Kasumi-1 (cell line): Measurements from ENCODE around the gene CCL25.
"Not testable (repeated sequence)": the region's sequence is repeated elsewhere in the genome, so short reads cannot be mapped to it uniquely, and the experiment has no call there.

Source experiments
- DNase-seq, 2 experiments: peaks; one replicate each; lab custom pipeline; 2025; lab: John Stamatoyannopoulos, UW

The CCL25 gene

GRCh38 chr19:8052464-8052859 is at the start of gene CCL25:
Gene CCL25, plus strand, starts transcription at chr19:8052760. Its CDS starts 290 bp downstream, at chr19:8053050.
- no peak for DNase-seq

- DNase-seq: no peak
Measured at GRCh38 chr19:8004001-8004400, 48.6 kb upstream of the CCL25 start.

- peak; percentile 25 to 43 for DNase-seq
Measured at GRCh38 chr19:8004723-8005513, 47.6 kb upstream of the CCL25 start.

- peak; percentile 63 to 71 for DNase-seq
Measured at GRCh38 chr19:8005534-8006256, 46.9 kb upstream of the CCL25 start, which contains the start of gene ELAVL1. Gene ELAVL1, minus strand, starts transcription at chr19:8005641. Its CDS starts 13,826 bp downstream, at chr19:7991815.

- peak; percentile 56 to 72 for DNase-seq
Measured at GRCh38 chr19:8017808-8018207, 34.8 kb upstream of the CCL25 start.

GRCh38 chr19:8020681-8021080 is 31.9 kb upstream of the CCL25 start:
- DNase-seq: no peak

- no peak for DNase-seq
Measured at GRCh38 chr19:8021374-8021773, 31.2 kb upstream of the CCL25 start.

- DNase-seq: no peak
Measured at GRCh38 chr19:8022275-8022674, 30.3 kb upstream of the CCL25 start.

- DNase-seq: no peak
Measured at GRCh38 chr19:8023371-8023770, 29.2 kb upstream of the CCL25 start.

- not testable (repeated sequence) for DNase-seq
Measured at GRCh38 chr19:8024256-8024655, 28.3 kb upstream of the CCL25 start.

- no peak for DNase-seq
Measured at GRCh38 chr19:8025316-8025715, 27.2 kb upstream of the CCL25 start.

- DNase-seq: no peak
Measured at GRCh38 chr19:8028951-8029491, 23.5 kb upstream of the CCL25 start.

- DNase-seq: no peak
Measured at GRCh38 chr19:8030960-8031359, 21.6 kb upstream of the CCL25 start.

GRCh38 chr19:8033287-8034177 is 19.0 kb upstream of the CCL25 start:
- not testable (repeated sequence) for DNase-seq

GRCh38 chr19:8034178-8034525 is 18.4 kb upstream of the CCL25 start:
- DNase-seq: no peak

GRCh38 chr19:8036434-8037099 is 16.0 kb upstream of the CCL25 start:
- no peak for DNase-seq

- no peak for DNase-seq
Measured at GRCh38 chr19:8038815-8039214, 13.7 kb upstream of the CCL25 start.

GRCh38 chr19:8039231-8039630 is 13.3 kb upstream of the CCL25 start:
- no peak for DNase-seq

- no peak for DNase-seq
Measured at GRCh38 chr19:8041531-8041931, 11.0 kb upstream of the CCL25 start.

- no peak for DNase-seq
Measured at GRCh38 chr19:8042900-8043299, 9.7 kb upstream of the CCL25 start.

GRCh38 chr19:8044018-8044417 is 8.5 kb upstream of the CCL25 start:
- DNase-seq: no peak
